HepG2 (cell line): ENCODE measurements around the gene P2RY2. TPM values are rescaled to one million over a fixed set of nuclear protein-coding genes. Genes with fewer than 3 reads are reported as not detected.
A peak's percentile ranks its signal among the peaks of the same experiment; 100 is the strongest.

ENCODE experiments used
- BRD4 ChIP-seq: sonication (generic); formaldehyde crosslinking; IDR thresholded peaks from 2 replicates; pipeline ENCODE4 v1.4.0; 2020; ENCODE audit warnings: missing genetic modification reagents
- NFE2L2 ChIP-seq: fragments of 150-350 bp; IDR thresholded peaks from 2 replicates; pipeline ENCODE4 v1.6.1; 2014; ENCODE audit warnings: low read length
- RELA ChIP-seq: sonication (generic); formaldehyde crosslinking; IDR thresholded peaks from 2 replicates; pipeline ENCODE4 v1.4.0; 2020; ENCODE audit warnings: missing genetic modification reagents
- SRSF9 ChIP-seq: fragments of 200-400 bp; formaldehyde crosslinking; IDR thresholded peaks from 2 replicates; pipeline ENCODE4 v1.6.1; 2018; ENCODE audit warnings: borderline replicate concordance, mild to moderate bottlenecking, low read depth, low read length; ENCODE audit not compliant: insufficient read depth, poor library complexity, severe bottlenecking
- ZBTB42 ChIP-seq: sonication (generic); formaldehyde crosslinking; IDR thresholded peaks from 2 replicates; pipeline ENCODE4 v1.5.0; 2020; ENCODE audit warnings: mild to moderate bottlenecking, missing genetic modification reagents
- ZNF121 ChIP-seq: sonication (generic); formaldehyde crosslinking; IDR thresholded peaks from 2 replicates; pipeline ENCODE4 v1.5.0; 2020; ENCODE audit warnings: mild to moderate bottlenecking, missing genetic modification reagents
- ZSCAN31 ChIP-seq: sonication (generic); formaldehyde crosslinking; IDR thresholded peaks from 2 replicates; pipeline ENCODE4 v1.5.0; 2020; ENCODE audit warnings: low read depth, mild to moderate bottlenecking, missing genetic modification reagents
- polyA plus RNA-seq, 8 experiments: library from polyadenylated mRNA; depleted of rRNA in 3 of 8; stranded (reverse) in 7 of 8; unstranded in 1 of 8; fragments of >200 nt; fragmentation: Illumina TruSeq in 4 of 8; extraction: Trizol in 4 of 8; gene quantifications; 2 replicates each; pipeline versions ENCODE4 v1.2.1 to v1.2.3, GENCODE V29; 2011 to 2016; ENCODE audit warnings: low read depth in 4 of 8, missing spikeins in 1 of 8, mixed read lengths in 1 of 8; ENCODE audit not compliant: insufficient read depth in 1 of 8
- total RNA-seq, 5 experiments: library from RNA; depleted of rRNA; stranded (reverse); fragments of >200 nt; fragmentation: Illumina TruSeq; extraction: Trizol; gene quantifications; 2 replicates each; pipeline ENCODE4 v1.2.3, GENCODE V29; 2016; ENCODE audit warnings: low read depth in 1 of 5
- TF ChIP-seq, protein P1 (sequence below): sonication (generic); formaldehyde crosslinking; IDR thresholded peaks from 2 replicates; pipeline ENCODE4 v1.5.0; 2020; ENCODE audit warnings: mild to moderate bottlenecking, missing genetic modification reagents
- TF ChIP-seq, protein P2 (sequence below): sonication (generic); formaldehyde crosslinking; IDR thresholded peaks from 2 replicates; pipeline ENCODE4 v1.5.1; 2020; ENCODE audit warnings: mild to moderate bottlenecking, missing genetic modification reagents, moderate library complexity
- TF ChIP-seq, protein P3 (sequence below): sonication (generic); formaldehyde crosslinking; IDR thresholded peaks from 2 replicates; pipeline ENCODE4 v1.4.0; 2020; ENCODE audit warnings: missing genetic modification reagents
- TF ChIP-seq, protein P4 (sequence below): sonication (generic); formaldehyde crosslinking; IDR thresholded peaks from 2 replicates; pipeline ENCODE4 v1.5.0; 2020; ENCODE audit warnings: mild to moderate bottlenecking, missing genetic modification reagents, moderate library complexity

The P2RY2 gene
- total and polyA plus RNA-seq, 2 of the 13 experiments (the other 11 are each of a cell fraction or from before 2014, with no cell fraction given): 0.95 to 3.1 TPM

DNA sequence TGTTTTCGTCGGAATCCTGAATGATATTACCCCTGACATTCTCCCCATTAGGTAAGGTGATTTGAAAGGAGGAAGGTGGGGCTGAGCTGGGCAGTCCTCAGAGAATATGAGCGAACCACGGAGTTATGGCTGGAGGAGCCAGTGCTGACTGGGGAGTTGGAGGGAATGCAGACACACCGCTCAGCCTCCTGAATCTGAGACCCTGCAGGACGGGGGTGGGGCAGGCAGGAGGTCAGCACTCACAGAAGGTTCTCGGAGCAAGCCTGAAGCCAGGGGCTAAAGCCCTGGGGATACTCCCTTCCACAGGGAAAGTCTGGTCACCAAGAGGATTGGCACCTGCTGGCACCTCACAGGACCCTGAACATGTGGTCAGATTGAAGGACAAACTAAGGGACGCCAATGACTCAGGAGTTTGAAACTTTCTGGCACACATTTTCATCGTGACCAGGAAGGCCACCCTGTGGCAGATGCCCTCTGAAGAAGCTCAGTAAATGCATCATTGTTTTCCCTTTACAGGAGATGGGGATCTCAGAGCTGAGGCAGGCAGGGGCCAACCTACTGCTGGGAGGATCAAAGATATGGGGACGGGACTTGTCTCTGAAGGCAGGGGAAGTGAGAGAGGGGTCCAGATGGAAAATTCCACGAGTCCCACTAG is 49.0 kb upstream of the P2RY2 start (continued):
- TF ChIP-seq, protein P1, sequence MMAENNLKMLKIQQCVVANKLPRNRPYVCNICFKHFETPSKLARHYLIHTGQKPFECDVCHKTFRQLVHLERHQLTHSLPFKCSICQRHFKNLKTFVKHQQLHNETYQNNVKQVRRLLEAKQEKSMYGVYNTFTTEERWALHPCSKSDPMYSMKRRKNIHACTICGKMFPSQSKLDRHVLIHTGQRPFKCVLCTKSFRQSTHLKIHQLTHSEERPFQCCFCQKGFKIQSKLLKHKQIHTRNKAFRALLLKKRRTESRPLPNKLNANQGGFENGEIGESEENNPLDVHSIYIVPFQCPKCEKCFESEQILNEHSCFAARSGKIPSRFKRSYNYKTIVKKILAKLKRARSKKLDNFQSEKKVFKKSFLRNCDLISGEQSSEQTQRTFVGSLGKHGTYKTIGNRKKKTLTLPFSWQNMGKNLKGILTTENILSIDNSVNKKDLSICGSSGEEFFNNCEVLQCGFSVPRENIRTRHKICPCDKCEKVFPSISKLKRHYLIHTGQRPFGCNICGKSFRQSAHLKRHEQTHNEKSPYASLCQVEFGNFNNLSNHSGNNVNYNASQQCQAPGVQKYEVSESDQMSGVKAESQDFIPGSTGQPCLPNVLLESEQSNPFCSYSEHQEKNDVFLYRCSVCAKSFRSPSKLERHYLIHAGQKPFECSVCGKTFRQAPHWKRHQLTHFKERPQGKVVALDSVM (CRISPR knock-in tag): no peak
- TF ChIP-seq, protein P2, sequence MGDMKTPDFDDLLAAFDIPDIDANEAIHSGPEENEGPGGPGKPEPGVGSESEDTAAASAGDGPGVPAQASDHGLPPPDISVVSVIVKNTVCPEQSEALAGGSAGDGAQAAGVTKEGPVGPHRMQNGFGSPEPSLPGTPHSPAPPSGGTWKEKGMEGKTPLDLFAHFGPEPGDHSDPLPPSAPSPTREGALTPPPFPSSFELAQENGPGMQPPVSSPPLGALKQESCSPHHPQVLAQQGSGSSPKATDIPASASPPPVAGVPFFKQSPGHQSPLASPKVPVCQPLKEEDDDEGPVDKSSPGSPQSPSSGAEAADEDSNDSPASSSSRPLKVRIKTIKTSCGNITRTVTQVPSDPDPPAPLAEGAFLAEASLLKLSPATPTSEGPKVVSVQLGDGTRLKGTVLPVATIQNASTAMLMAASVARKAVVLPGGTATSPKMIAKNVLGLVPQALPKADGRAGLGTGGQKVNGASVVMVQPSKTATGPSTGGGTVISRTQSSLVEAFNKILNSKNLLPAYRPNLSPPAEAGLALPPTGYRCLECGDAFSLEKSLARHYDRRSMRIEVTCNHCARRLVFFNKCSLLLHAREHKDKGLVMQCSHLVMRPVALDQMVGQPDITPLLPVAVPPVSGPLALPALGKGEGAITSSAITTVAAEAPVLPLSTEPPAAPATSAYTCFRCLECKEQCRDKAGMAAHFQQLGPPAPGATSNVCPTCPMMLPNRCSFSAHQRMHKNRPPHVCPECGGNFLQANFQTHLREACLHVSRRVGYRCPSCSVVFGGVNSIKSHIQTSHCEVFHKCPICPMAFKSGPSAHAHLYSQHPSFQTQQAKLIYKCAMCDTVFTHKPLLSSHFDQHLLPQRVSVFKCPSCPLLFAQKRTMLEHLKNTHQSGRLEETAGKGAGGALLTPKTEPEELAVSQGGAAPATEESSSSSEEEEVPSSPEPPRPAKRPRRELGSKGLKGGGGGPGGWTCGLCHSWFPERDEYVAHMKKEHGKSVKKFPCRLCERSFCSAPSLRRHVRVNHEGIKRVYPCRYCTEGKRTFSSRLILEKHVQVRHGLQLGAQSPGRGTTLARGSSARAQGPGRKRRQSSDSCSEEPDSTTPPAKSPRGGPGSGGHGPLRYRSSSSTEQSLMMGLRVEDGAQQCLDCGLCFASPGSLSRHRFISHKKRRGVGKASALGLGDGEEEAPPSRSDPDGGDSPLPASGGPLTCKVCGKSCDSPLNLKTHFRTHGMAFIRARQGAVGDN (CRISPR knock-in tag): peak; percentile 44; the same call in 1 of the 2 replicates
- TF ChIP-seq BRD4 (no peak), RELA (no peak), SRSF9 (no peak), ZBTB42 (CRISPR knock-in tag) (no peak), NFE2L2 (0 out of 2 replicates have a peak, but pooled peaks have one; percentile 23), ZNF121 (CRISPR knock-in tag) (no peak), ZSCAN31 (CRISPR knock-in tag) (no peak)
- TF ChIP-seq, protein P3, sequence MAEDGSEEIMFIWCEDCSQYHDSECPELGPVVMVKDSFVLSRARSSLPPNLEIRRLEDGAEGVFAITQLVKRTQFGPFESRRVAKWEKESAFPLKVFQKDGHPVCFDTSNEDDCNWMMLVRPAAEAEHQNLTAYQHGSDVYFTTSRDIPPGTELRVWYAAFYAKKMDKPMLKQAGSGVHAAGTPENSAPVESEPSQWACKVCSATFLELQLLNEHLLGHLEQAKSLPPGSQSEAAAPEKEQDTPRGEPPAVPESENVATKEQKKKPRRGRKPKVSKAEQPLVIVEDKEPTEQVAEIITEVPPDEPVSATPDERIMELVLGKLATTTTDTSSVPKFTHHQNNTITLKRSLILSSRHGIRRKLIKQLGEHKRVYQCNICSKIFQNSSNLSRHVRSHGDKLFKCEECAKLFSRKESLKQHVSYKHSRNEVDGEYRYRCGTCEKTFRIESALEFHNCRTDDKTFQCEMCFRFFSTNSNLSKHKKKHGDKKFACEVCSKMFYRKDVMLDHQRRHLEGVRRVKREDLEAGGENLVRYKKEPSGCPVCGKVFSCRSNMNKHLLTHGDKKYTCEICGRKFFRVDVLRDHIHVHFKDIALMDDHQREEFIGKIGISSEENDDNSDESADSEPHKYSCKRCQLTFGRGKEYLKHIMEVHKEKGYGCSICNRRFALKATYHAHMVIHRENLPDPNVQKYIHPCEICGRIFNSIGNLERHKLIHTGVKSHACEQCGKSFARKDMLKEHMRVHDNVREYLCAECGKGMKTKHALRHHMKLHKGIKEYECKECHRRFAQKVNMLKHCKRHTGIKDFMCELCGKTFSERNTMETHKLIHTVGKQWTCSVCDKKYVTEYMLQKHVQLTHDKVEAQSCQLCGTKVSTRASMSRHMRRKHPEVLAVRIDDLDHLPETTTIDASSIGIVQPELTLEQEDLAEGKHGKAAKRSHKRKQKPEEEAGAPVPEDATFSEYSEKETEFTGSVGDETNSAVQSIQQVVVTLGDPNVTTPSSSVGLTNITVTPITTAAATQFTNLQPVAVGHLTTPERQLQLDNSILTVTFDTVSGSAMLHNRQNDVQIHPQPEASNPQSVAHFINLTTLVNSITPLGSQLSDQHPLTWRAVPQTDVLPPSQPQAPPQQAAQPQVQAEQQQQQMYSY: peak; percentile 51; the same call in 1 of the 2 replicates
- TF ChIP-seq, protein P4, sequence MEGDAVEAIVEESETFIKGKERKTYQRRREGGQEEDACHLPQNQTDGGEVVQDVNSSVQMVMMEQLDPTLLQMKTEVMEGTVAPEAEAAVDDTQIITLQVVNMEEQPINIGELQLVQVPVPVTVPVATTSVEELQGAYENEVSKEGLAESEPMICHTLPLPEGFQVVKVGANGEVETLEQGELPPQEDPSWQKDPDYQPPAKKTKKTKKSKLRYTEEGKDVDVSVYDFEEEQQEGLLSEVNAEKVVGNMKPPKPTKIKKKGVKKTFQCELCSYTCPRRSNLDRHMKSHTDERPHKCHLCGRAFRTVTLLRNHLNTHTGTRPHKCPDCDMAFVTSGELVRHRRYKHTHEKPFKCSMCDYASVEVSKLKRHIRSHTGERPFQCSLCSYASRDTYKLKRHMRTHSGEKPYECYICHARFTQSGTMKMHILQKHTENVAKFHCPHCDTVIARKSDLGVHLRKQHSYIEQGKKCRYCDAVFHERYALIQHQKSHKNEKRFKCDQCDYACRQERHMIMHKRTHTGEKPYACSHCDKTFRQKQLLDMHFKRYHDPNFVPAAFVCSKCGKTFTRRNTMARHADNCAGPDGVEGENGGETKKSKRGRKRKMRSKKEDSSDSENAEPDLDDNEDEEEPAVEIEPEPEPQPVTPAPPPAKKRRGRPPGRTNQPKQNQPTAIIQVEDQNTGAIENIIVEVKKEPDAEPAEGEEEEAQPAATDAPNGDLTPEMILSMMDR: peak; percentile 17; the same call in 1 of the 2 replicates
